GM21390 (cell line): ENCODE measurements around the gene SCARB1.
"Not testable (repeated sequence)": the region's sequence is repeated elsewhere in the genome, so short reads cannot be mapped to it uniquely, and the experiment has no call there.

Source experiments
- ATAC-seq: cut with Tn5 transposase; IDR thresholded peaks from one replicate; pipeline ENCODE4 v1.9.1; 2021; ENCODE audit not compliant: unreplicated experiment

Gene SCARB1

DNA sequence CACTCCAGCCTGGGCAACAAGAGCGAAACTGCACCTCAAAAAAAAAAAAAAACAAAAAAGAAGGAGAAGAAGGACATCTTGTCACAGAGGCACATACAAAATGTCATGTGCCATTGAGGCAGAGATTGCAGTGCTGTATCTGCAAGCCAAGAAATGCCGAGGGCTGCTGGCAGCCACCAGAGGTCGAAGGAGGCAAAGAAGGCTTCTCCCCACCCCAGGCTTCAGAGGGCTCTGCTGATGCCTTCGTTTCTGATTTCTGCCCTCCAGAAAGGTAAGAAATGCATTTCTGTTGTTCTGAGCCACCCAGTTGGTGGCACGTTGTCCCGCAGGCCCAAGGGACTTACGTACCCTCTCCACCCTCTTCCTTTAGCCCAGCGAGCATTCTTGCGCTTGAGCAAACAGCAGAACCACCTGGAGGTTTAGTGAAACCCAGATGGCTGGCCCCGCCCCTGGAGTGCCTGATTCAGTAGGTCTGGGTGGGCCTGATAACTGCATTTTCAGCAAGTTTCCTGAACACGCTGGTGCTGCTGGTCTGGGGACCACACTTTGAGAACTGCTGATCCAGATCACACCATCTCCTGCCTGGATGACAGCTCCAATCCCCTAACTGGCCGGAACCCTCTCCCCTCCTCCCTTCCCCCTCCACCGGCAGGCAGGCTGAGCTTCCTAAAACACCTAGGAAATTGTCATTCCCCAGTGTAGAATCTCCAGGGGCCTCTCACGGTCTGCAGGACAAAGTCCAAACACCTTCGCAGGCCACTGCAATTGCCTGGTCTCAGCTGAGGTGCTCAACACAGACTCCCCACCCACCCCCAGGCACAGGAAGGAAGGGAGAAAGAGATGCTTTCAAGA, 21.1 kb upstream of the SCARB1 start:
- peak; percentile 92 for ATAC-seq

DNA sequence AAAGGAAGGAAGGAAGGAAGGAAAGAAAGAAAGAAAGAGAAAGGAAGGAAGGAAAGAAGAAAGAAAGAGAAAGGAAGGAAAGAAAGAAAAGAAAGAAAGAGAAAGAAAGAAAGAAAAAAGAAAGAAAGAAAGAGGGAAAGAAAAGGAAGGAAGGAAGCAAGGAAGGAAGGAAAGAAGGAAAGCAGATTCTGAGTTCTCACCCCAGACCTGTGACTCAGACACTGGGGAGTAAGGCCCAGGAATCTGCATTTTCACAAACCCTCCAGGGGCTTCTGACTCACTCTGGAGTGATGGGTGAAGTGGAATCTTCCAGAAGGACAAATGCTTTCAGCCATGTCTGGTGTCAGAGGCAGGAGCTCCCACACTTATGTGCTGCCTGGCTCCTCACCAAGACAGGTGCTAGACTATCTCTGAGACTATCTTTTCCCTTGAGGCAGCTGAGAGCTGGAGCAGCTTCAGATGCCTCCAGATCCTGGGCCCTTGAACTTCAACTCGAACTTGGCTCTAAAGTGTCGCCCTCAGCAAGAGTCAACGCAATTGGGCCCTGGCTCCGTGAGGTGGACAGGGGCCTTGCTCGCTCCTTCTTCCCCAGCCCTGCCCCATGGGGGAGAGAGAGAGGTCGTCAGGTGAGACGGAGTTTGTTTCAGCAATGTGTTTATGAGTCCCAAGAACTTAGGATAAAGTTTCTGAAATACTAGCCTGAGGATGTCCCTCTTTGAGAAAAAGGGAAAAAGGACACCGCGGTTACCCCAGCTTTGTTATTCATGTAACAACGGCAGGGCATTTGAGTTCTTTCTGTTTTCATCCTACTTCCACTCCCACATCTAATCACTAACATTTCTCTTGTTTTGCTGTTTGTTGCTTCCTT, 19.8 kb upstream of the SCARB1 start:
- ATAC-seq, result no peak

DNA sequence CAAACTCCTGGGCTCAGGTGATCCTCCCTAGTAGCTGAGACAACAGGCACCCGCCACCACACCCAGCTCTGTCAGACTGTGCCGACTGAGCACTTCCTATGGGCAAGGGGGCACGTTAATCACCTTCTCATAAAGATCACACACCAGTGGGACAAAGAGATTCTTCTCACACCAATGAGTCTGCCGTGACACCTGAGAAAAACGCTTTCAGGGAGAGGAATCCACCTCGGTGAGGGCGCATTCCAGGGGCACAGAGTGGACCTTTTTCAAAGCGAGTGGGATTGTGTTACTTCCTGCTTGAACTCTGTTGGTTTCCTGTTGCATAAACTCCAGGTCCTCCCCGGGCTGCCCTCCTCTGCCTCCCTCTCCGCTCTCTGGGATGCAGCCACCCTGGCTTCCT, 17.5 kb upstream of the SCARB1 start:
- ATAC-seq, result no peak

DNA sequence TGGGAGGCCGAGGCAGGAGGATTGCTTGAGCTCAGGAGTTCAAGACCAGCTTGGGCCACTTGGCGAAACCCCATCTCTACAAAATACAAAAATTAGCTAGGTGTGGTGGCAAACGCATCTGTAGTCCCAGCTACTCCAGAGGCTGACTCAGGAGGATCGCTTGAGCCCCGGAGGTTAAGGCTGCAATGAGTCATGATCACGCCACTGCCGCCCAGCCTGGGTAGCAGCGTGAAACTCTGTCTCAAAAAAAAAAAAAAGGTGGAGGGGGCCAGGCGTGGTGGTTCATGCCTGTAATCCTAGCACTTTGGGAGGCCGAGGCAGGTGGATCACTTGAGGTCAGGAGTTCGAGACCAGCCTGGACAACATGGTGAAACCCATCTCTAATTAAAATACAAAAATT, 16.7 kb upstream of the SCARB1 start:
- not testable (repeated sequence) for ATAC-seq

DNA sequence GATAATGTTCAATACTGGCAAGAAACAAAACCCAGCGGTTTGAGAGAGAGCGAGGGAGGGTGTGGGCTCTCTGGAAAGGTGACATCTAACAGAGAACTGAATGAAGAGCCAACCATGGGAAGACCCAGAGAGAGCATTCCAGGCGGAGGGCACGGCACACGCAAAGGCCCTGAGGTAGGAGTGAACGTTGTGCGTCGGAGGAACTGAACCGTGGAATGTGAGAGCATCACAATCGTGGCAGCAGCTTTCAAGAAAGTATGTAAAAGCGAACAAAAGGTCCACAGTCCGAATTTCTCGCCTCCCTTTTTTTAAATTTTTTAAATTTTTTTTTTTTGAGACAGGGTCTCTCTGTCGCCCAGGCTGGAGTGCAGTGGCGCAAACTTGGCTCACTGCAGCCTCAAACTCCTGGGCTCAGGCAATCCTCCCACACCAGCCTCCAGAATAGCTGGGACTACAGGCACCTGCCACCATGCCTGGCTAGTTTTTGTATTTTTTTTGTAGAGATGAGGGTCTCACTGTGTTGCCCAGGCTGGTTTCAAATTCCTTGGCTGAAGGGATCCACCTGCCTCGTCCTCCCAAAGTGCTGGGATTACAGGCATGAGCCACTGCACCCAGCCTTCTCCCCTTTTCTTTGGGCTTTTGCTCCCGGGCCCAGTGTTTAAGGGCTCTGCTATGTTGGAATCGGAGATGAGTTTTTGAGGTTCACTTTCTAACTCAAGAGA, 15.3 kb upstream of the SCARB1 start:
- no peak for ATAC-seq

DNA sequence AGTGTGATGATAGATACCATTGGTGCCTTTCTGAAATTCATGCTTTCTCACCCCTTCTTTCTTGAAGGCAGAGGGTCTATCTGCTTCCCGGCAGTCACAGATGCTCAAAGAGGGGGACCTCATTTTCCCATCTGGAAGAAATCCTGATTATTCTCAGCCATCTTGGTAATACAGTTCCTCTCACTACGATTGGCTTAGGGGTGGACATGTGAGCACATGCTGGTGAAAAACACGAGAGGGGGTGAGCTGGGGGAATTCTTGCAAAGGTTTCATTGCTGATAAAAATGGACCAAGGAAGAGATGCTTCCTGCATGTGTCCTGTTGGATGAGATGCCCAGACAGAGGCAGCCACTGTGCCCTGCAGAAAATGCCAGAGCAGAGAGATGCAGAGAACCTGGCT, 13.8 kb upstream of the SCARB1 start:
- ATAC-seq, result no peak

DNA sequence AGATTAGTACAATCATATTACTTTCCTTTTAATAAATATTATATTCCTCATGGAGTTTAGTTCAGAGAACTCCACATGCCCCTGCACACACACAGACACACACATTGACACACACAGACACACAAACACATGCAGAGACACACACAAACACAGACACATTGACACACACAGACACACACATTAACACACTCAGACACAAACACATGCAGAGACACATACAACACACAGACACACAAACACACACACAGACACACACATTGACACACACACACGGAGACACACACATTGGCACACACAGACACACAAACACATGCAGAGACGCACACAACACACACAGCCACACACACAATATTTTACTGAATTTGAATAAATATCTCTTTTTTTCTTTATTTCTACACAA, 12.5 kb upstream of the SCARB1 start:
- no peak for ATAC-seq

DNA sequence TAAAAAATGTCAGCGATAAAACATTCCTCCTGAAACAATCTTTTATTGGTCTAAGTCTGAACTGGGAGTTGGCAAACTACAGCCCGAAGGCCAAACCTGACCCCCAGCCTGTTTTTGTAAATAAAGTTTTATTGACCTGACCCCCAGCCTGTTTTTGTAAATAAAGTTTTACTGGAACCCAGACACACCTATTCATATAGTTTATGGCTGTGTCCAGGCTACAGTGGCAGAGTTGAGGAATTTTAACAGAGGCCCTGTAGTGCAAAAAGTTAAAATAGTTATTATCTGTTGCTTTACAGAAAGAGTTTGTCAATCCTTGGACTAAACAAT, 12.1 kb upstream of the SCARB1 start:
- ATAC-seq, result no peak

DNA sequence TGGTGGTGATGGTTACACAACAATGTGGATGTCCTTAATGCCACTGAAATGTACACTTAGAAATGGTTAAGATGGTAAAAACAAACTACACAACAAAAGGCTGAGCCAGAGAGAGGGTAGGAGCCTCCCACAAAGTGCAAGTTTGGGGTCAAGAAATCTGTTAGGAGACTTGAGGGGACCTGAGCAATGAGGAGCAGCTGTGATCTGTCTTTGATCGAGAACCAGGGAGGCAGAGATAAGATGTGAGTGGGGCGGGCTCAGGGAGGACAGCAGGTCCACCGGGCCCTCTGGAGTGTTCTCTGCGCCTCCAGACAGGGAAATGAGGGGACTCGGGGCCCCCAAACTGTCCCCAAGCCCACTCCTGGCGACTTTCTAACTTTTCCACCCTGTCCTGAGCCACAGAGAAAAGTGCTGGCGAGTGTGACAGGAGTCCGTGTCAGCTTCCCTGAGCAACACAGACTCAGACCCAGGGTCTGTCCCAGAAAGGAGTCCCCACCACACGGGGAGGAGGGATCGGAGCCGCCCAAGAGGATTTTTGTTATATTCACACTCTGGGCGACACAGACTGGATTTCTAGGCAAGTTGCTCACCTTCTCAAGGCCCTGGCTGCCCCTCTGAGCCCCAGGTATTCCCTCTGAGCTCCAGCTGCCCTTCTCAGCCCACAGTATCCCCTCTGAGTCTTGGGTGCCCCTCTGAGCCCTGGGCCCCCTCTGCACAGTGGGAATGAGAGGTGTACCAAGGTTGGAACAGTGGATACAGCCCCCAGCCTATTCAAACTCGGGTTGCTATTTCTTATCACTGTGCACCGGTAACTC, 11.5 kb upstream of the SCARB1 start:
- no peak for ATAC-seq

DNA sequence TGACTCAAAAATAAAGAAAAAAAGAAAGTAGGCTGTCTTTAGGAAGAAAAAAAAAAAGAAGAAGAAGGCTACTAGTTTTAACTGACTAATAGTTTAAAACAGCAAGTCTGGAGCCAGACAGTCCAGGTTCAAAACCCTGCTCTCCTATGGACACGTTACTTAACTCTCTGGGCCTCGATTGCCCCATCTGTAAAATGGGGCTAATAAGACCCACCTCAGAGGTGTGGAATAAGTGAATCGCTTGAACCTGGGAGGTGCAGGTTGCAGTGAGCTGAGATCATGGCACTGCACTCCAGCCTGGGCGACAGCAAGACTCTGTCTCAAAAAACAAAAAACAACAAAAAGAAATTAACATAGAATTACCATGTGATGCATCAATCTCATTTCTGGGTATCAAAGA, 10.5 kb upstream of the SCARB1 start:
- no peak for ATAC-seq

DNA sequence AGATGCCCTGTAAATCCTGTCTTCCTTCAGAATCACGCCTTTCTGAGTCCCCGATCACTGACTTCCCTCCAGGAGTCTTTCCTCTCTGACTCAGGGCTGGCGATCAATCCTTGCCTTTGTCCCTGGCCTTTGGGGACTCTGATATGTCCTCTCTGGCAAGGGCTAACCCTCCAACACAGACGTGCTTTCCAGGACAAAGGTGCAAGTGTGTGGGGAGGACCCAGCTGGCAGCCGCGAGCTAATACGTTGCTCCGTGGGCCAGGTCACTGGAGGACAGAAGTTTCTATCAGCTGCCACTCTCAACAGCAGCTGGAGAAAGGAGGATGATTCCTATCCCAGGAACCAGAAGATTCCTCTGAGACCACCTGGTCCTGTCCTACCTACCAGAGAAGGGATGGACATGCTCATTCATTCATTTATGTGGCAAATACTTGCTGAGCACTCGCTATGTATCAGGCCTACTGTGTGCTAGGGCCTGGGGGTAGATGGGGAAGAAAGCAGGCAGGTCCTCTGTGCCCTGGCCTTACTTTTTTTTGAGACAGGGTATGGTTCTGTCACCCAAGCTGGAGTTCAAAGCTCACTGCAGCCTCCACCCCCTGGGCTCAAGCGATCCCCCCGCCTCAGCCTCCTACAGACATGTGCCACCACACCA, 8.5 kb upstream of the SCARB1 start:
- no peak for ATAC-seq

DNA sequence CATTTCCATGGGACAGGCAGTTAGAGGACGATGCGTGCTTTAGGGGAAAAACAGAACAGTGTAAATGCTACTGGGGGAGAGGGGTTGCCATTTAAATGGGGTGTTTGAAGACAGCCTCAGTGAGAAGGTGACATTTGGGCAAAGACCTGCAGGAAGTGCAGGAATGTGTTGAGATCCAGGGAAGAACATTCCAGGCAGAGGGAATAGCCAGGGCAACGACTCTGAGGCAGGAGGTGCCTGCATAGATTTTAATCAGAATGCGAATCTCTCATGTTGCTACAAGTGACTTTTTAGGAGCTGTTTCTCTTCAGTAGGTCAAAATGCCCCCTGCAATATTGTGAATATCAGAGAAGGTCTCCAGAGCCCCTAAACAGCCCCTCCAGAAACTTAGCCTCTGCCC, 7.6 kb upstream of the SCARB1 start:
- no peak for ATAC-seq

DNA sequence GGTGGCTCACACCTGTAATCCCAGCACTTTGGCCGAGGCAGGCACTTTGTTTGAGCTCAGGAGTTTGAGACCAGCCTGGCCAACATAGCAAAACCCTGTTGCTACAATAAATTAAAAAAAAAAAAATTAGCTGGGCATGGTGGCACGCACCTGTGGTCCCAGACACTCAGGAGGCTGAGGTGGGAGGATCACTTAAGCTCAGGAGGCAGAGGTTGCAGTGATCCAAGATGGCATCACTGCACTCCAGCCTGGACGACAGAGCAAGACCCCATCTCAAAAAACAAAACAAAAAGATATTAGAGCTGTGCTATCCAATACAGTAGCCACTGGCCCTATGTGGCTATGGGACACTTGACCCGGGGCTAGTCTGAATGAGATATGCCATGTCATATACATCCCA, 6.9 kb upstream of the SCARB1 start:
- ATAC-seq, result no peak

DNA sequence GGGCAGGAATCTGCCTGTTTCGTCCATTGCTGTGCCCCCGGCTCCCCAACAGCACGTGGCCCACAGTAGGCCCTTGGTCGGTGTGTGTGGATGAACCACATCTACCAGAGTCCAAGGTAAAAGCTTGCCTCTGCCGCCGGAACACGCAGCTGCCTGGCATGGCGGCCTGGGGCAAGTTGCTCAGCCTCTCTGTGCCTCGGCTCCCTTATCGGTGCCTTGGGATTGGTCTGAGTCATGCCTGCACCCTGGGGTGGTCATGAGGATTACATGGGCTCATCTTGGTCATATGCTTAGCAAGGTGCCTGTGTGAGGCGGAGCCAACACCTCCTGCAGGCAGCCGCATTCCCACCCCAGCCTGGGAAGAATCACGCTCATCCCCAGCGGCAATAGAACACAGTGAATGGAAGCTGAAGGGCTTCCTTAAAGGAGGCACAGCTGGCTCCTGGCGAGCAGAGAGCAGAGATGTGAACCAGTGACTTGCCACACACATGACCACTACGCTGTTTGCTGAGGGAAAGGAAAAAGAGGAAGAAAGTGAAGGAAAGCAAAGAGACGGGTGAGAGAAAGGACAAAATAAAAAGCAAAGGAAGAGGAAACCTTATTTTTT, 5.5 kb upstream of the SCARB1 start:
- ATAC-seq, result peak; percentile 73

DNA sequence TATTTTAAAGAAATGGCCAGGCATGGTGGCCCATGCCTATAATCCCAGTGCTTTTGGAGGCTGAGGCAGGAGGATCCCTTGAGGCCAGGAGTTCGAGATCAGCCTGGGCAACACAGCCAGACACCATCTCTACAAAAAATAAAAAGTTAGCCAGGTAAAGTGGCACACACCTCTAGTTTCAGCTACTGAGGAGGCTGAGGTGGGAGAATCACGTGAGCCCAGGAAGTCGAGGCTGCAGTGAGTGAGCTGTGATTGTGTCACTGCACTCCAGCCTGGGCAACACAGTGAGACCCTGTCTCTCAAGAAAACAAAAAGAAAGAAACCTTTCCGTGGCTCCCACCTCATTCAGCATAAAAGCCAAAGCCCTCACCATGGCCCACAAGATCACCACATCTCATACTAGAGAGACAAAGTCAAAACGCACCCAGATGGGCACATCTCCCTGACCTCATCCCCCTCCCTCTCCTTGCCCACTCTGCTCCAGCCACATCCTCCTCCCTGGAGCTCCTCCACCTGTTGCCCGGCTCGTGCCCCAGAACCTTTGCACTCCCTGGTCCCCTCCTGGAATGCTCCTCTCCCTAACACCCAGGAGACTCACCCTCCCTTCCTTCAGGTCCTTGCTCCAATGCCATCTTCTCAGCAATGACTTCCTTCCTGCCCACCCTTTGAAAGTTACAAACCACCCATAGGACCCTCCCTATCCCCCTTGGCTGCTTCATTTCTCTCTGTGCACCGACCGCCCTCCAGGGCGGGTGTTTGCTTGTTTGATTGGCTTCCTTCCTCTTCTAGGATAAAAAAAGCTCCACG, 4.8 kb upstream of the SCARB1 start:
- peak; percentile 8 for ATAC-seq

DNA sequence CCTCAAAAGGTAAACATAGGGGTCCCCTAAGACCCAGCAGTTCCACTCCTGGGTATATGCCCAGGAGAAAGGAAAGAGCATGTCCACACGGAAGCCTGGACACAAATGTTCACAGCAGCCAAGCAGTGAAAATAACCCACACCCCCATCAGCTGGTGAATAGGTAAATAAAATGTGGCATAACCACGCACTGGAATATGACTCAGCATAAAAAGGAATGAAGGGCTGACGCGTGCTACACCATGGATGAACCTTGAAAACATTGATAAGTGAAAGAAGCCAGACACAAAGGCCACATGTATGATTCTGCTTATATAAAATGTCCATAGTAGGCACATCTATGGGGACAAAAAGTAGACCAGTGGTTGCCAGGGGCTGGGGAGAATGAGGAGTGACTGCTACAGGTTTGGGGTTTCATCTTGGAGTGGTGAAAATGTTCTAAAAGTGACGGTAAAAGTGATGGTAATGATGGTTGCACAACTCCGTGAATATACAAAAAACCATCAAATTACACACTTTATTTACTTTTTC, 3.8 kb upstream of the SCARB1 start:
- ATAC-seq, result no peak

DNA sequence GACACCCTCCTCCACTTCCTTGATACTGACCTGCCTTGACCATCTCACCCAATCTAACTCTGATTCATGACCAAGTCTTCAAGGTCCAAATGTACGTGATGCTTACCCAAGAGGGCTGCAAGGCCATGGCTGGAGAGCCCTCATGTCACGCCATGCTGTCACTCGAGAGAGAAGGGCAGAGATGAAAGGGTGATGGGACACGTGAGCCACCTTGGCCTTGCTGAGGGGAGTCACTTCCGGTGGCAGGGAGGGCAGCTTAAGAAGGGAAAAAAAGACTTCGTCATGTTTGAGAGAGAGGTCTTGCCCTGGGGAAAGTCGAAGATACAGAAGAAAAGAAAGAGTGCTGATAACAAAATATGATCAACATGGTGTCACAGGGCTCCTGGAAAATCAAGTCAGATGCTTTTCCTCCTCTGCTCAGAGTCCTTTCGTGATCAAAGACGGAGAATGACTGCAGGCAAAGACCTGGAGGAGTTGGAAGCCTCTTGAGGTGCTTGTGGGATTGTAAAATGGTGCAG, 3.3 kb upstream of the SCARB1 start:
- no peak for ATAC-seq

DNA sequence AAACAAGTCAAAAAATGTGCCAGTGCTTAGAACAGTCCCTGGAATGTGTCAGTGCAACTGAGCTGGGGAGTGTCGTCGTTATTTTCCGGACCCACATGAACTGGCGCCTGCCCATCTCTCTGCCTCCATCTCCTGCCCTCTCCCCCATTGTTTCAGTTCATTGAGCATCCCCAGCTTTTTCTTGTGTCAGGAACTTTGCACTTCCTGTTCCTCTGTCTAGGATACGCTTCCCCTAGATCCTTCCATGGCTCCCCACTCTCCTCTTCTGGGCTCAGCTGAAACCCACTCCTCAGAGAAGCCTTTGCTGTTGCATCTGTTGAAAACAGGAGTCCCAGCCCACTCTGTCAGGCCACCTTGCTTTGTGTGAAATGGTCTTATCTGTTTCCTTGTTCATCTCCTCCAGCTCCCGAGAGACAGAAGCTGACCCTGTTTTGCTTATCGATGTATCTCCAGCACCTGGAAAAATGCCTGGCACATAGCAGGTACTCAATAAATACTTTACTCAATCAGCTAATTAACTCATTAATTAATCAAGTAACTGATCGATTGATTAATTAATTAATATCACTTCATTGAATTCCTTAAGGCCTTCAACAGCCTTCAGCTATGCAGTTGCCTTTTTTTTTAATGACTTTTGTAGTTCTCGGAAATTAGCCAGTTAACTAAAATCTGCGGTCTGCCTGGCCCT, 2.7 kb upstream of the SCARB1 start:
- ATAC-seq, result no peak
